NCI-H774 (cell line): ENCODE measurements around the gene SLC7A6.
A peak's percentile ranks its signal among the peaks of the same experiment; 100 is the strongest.

ENCODE experiments used
- DNase-seq: peaks from one replicate; lab custom pipeline; 2025; lab: John Stamatoyannopoulos, UW

The SLC7A6 gene

GRCh38 chr16:68235108-68235886 lies 29.0 kb upstream of the SLC7A6 start:
- no peak for DNase-seq

GRCh38 chr16:68235887-68236136 lies 28.5 kb upstream of the SLC7A6 start, which contains the start of gene ESRP2:
Gene ESRP2 (minus strand): TSS chr16:68236127. CDS start chr16:68236045, 82 bp downstream.
- no peak for DNase-seq

- DNase-seq, result peak; percentile 74
Observed at GRCh38 chr16:68236137-68236825, 28.0 kb upstream of the SLC7A6 start.

GRCh38 chr16:68236826-68237242 lies 27.5 kb upstream of the SLC7A6 start:
- DNase-seq, result no peak

- DNase-seq, result peak; percentile 90
Observed at GRCh38 chr16:68237243-68238028, 26.9 kb upstream of the SLC7A6 start.

GRCh38 chr16:68238029-68238345 lies 26.3 kb upstream of the SLC7A6 start:
- no peak for DNase-seq

- no peak for DNase-seq
Observed at GRCh38 chr16:68242085-68242484, 22.2 kb upstream of the SLC7A6 start.

- DNase-seq, result no peak
Observed at GRCh38 chr16:68242926-68243858, 21.1 kb upstream of the SLC7A6 start.

GRCh38 chr16:68244481-68244902 lies 19.8 kb upstream of the SLC7A6 start:
- DNase-seq, result no peak

- DNase-seq, result peak; percentile 65
Observed at GRCh38 chr16:68244903-68245853, 19.1 kb upstream of the SLC7A6 start, which contains the start of gene PLA2G15. Gene PLA2G15 (plus strand): TSS chr16:68245373. CDS start chr16:68245427, 54 bp downstream.

GRCh38 chr16:68246121-68246520 lies 18.2 kb upstream of the SLC7A6 start:
- no peak for DNase-seq

- DNase-seq, result no peak
Observed at GRCh38 chr16:68246666-68247065, 17.7 kb upstream of the SLC7A6 start.

- DNase-seq, result no peak
Observed at GRCh38 chr16:68247400-68247799, 16.9 kb upstream of the SLC7A6 start.

GRCh38 chr16:68247932-68248331 lies 16.4 kb upstream of the SLC7A6 start:
- no peak for DNase-seq

- DNase-seq, result no peak
Observed at GRCh38 chr16:68249371-68249770, 15.0 kb upstream of the SLC7A6 start.

GRCh38 chr16:68250951-68251350 lies 13.4 kb upstream of the SLC7A6 start:
- no peak for DNase-seq

- DNase-seq, result no peak
Observed at GRCh38 chr16:68251832-68252231, 12.5 kb upstream of the SLC7A6 start.

- DNase-seq, result no peak
Observed at GRCh38 chr16:68252383-68252782, 11.9 kb upstream of the SLC7A6 start.

GRCh38 chr16:68253721-68254120 lies 10.6 kb upstream of the SLC7A6 start:
- DNase-seq, result no peak

- DNase-seq, result no peak
Observed at GRCh38 chr16:68255712-68256111, 8.6 kb upstream of the SLC7A6 start.
